WTC11 (cell line): ENCODE measurements around the gene SLC44A1. TPM values are rescaled to one million over a fixed set of nuclear protein-coding genes. Genes with fewer than 3 reads are reported as not detected.

Experiments
- ATAC-seq: fragments of 200-7000 bp; cut with Tn5 transposase; 2 replicates; pipeline ENCODE4 v1.10.0; 2021; ENCODE audit warnings: mild to moderate bottlenecking, moderate library complexity
- CTCF ChIA-PET: fragments of 300-600 bp; sonication (Branson Sonifier 250); formaldehyde crosslinking; loops from one replicate; lab custom pipeline; 2021; ENCODE audit warnings: antibody characterized with exemption; lab: Charles Lee
- POLR2A ChIA-PET: fragments of 350-600 bp; sonication (Branson Sonifier 250); formaldehyde crosslinking; loops from one replicate; lab custom pipeline; 2021; ENCODE audit warnings: antibody characterized with exemption; lab: Charles Lee
- DNase-seq: peaks from one replicate; pipeline ENCODE4 v3.0.0; 2021; ENCODE audit warnings: low spot score
- H3K27ac Mint-ChIP-seq: 2 replicates; pipeline ENCODE4 v1.8.0; 2021; ENCODE audit warnings: mixed read lengths
- H3K27me3 Mint-ChIP-seq: 2 replicates; pipeline ENCODE4 v1.8.0; 2021; ENCODE audit warnings: low read depth, mild to moderate bottlenecking, moderate library complexity, mixed read lengths
- H3K36me3 Mint-ChIP-seq: 2 replicates; pipeline ENCODE4 v1.8.0; 2021; ENCODE audit warnings: mixed read lengths
- H3K4me1 Mint-ChIP-seq: 2 replicates; pipeline ENCODE4 v1.8.0; 2022; ENCODE audit warnings: mixed read lengths
- H3K4me3 Mint-ChIP-seq: 2 replicates; pipeline ENCODE4 v1.8.0; 2021; ENCODE audit warnings: mild to moderate bottlenecking, moderate library complexity, mixed read lengths
- H3K9me3 Mint-ChIP-seq: 2 replicates; pipeline ENCODE4 v1.8.0; 2021; ENCODE audit warnings: mixed read lengths
- E2F4 ChIP-seq: sonication (generic); formaldehyde crosslinking; IDR thresholded peaks from 2 replicates; pipeline ENCODE4 v1.8.1; 2022; ENCODE audit warnings: low read depth, mild to moderate bottlenecking, moderate library complexity, missing genetic modification reagents, borderline replicate concordance
- ESRRA ChIP-seq: sonication (generic); formaldehyde crosslinking; IDR thresholded peaks from 2 replicates; pipeline ENCODE4 v1.8.1; 2022; ENCODE audit warnings: mild to moderate bottlenecking, missing genetic modification reagents, borderline replicate concordance
- FOXP1 ChIP-seq: sonication (generic); formaldehyde crosslinking; IDR thresholded peaks from 2 replicates; pipeline ENCODE4 v1.8.0; 2022; ENCODE audit warnings: missing genetic modification reagents, mild to moderate bottlenecking, moderate library complexity, borderline replicate concordance
- JAZF1 ChIP-seq: fragments of 250-450 bp; sonication (Bioruptor Pico); IDR thresholded peaks from 2 replicates; pipeline ENCODE4 v1.9.0; 2021; ENCODE audit warnings: moderate library complexity, mild to moderate bottlenecking, inconsistent platforms
- KAT7 ChIP-seq: sonication (generic); formaldehyde crosslinking; IDR thresholded peaks from 2 replicates; pipeline ENCODE4 v1.8.1; 2023; ENCODE audit warnings: missing genetic modification reagents, mild to moderate bottlenecking, borderline replicate concordance
- SMAD4 ChIP-seq: sonication (generic); formaldehyde crosslinking; IDR thresholded peaks from 2 replicates; pipeline ENCODE4 v1.8.0; 2022; ENCODE audit warnings: mild to moderate bottlenecking, missing genetic modification reagents
- STAT6 ChIP-seq: sonication (generic); formaldehyde crosslinking; conservative IDR thresholded peaks from 2 replicates; pipeline ENCODE4 v1.8.1; 2023; ENCODE audit warnings: mild to moderate bottlenecking, low read depth, missing genetic modification reagents, moderate library complexity
- TCF7 ChIP-seq: sonication (generic); formaldehyde crosslinking; IDR thresholded peaks from 2 replicates; pipeline ENCODE4 v1.8.0; 2022; ENCODE audit warnings: mild to moderate bottlenecking, low read depth, missing genetic modification reagents, moderate library complexity
- ZBTB21 ChIP-seq: sonication (generic); formaldehyde crosslinking; IDR thresholded peaks from 2 replicates; pipeline ENCODE4 v1.8.1; 2023; ENCODE audit warnings: mild to moderate bottlenecking, missing genetic modification reagents, borderline replicate concordance
- ZNF281 ChIP-seq: sonication (generic); formaldehyde crosslinking; IDR thresholded peaks from 2 replicates; pipeline ENCODE4 v1.8.0; 2023; ENCODE audit warnings: mild to moderate bottlenecking, missing genetic modification reagents
- ZNF416 ChIP-seq: fragments of 250-450 bp; sonication (Bioruptor Pico); IDR thresholded peaks from 2 replicates; pipeline ENCODE4 v1.9.0; 2021; ENCODE audit warnings: mild to moderate bottlenecking, inconsistent platforms
- total RNA-seq: library from RNA; stranded (reverse); gene quantifications from 3 replicates; pipeline ENCODE4 v1.2.3, GENCODE V29; 2021
- TF ChIP-seq, protein P1 (sequence below): sonication (generic); formaldehyde crosslinking; IDR thresholded peaks from 2 replicates; pipeline ENCODE4 v1.8.1; 2022; ENCODE audit warnings: mild to moderate bottlenecking, moderate library complexity, missing genetic modification reagents
- TF ChIP-seq, protein P2 (sequence below): fragments of 250-450 bp; sonication (Bioruptor Pico); IDR thresholded peaks from 2 replicates; pipeline ENCODE4 v2.1.2; 2022; ENCODE audit warnings: mild to moderate bottlenecking, moderate library complexity

The SLC44A1 gene
- total RNA-seq, 1 experiment from 2014 or later = 48.9 TPM

DNA sequence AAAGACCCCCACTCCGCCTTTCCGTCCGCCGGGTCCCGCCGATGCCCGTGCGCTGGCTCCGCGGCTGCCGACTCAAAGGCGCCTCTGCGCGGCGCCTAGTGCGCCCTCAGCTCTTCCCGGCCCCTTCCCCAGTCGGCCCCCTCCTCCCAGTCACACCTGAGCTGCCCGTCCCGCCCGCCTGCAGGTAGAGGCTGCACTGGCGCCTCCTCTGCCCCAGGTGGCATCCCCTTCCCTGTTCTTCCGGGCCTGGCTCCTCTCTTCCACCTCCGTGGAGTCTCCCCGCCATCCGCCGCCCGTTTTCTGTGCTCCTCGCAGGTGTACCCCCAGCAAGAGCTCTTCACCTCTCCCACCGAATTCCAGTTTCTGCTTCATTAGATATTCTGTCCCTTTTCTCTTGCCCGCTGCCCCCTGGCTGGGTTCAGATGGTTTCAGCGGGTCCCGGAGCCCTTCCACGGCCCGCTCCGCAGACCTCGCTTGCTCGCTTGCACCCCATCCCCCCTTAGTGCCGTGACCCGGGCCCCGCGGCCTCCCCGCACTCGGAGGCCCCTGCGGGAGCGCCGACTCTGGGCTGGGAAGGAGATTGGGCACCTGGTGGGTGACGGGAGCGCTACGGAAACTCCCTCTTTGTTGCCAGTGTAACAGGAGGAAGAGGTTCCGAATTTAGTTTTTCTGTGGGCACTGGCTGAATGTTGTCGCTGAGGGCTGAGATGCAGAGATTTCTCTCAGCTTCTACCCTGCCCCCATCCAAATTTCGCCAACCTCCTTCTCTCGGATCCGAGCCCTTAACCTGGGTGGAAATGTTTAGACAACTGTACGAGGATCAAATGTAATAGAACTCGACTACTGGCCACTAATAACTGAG is 809 bp downstream of the SLC44A1 start (continued):
- TF ChIP-seq ZNF281 (no peak), ZBTB21 (CRISPR knock-in tag) (0 out of 2 replicates have a peak, but pooled peaks have one; percentile 53), ZNF416 (CRISPR knock-in tag) (no peak), FOXP1 (CRISPR knock-in tag) (no peak), E2F4 (no peak), KAT7 (CRISPR knock-in tag) (no peak)
- TF ChIP-seq, protein P1, sequence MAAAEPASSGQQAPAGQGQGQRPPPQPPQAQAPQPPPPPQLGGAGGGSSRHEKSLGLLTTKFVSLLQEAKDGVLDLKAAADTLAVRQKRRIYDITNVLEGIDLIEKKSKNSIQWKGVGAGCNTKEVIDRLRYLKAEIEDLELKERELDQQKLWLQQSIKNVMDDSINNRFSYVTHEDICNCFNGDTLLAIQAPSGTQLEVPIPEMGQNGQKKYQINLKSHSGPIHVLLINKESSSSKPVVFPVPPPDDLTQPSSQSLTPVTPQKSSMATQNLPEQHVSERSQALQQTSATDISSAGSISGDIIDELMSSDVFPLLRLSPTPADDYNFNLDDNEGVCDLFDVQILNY (CRISPR knock-in tag) = no peak

DNA sequence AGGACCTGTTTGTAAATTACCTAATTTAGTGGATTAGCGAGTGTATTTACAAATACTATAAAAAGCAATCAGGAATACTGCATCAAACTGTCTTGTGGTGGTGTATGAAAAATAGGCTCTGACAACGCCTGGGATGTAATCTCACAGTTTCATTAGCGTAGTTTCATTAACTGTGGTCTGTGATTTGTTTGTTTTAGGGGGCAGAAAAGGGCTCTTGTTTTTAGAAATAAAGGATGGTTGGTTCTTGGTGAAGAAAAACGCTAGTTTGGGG is 1.4 kb downstream of the SLC44A1 start:
- peak overlapping the region; percentile 95 for H3K27ac Mint-ChIP-seq
- CTCF ChIA-PET = interaction anchor here (1.5 to 2.6 kb wide), 3 partner anchors 52 to 277 kb away, joined by 3 to 10 read pairs (median 8); no protein-coding TSS in a partner anchor
- ATAC-seq (no peak), DNase-seq (no peak)
- no peaks in the 10 kb centered on the region for H3K27me3 Mint-ChIP-seq
- no peaks in the 10 kb centered on the region for H3K36me3 Mint-ChIP-seq
- H3K9me3 Mint-ChIP-seq = no peaks in the 10 kb centered on the region
- peak overlapping the region; percentile 85 for H3K4me3 Mint-ChIP-seq
- TF ChIP-seq SMAD4 (CRISPR knock-in tag) (no peak), TCF7 (CRISPR knock-in tag) (no peak), STAT6 (CRISPR knock-in tag) (no peak), ESRRA (CRISPR knock-in tag) (no peak), JAZF1 (no peak)
- TF ChIP-seq, protein P2, sequence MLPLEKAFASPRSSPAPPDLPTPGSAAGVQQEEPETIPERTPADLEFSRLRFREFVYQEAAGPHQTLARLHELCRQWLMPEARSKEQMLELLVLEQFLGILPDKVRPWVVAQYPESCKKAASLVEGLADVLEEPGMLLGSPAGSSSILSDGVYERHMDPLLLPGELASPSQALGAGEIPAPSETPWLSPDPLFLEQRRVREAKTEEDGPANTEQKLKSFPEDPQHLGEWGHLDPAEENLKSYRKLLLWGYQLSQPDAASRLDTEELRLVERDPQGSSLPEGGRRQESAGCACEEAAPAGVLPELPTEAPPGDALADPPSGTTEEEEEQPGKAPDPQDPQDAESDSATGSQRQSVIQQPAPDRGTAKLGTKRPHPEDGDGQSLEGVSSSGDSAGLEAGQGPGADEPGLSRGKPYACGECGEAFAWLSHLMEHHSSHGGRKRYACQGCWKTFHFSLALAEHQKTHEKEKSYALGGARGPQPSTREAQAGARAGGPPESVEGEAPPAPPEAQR (CRISPR knock-in tag) = no peak
- POLR2A ChIA-PET = interaction anchor here (1.6 to 3.7 kb wide), 2 partner anchors 167 to 318 kb away, joined by 3 to 25 read pairs; partner anchors contain the start of gene ABCA1
- H3K4me1 Mint-ChIP-seq = peaks cover 74% of the 10 kb centered on the region
